GM12891 (cell line): Measurements from ENCODE around the gene ZBTB47.

Source experiments
- POLR2A ChIP-seq: IDR thresholded peaks from 2 replicates; pipeline ENCODE4 v1.6.1; 2011; ENCODE audit warnings: low read depth, low read length, control low read depth
- TAF1 ChIP-seq: IDR thresholded peaks from 2 replicates; pipeline ENCODE4 v1.6.1; 2011; ENCODE audit warnings: low read depth, low read length, control low read depth

- TF ChIP-seq TAF1 (no peak), POLR2A (no peak)
Observed at GRCh38 chr3:42638339-42638842, 15.1 kb upstream of the ZBTB47 start.
